Right atrium auricular region (tissue), 2 donors: ENCODE data around the gene SV2A. TPM values are rescaled to one million over a fixed set of nuclear protein-coding genes. Genes with fewer than 3 reads are reported as not detected.

Source experiments
- DNase-seq: peaks from one replicate; pipeline ENCODE4 v3.0.0-alpha.2; 2019; ENCODE audit warnings: low spot score
- H3K27ac ChIP-seq, 2 donors: fragments of 200-600 bp; sonication (generic); 1 replicate in 1 of 2; 2 replicates in 1 of 2; pipeline ENCODE4 v1.5.1; 2016 to 2019
- H3K27me3 ChIP-seq, 2 donors: fragments of 200-600 bp; sonication (generic); one replicate each; pipeline versions ENCODE4 v1.5.1 to v1.6.0; 2017 to 2019
- H3K36me3 ChIP-seq: fragments of 200-600 bp; sonication (generic); one replicate; pipeline ENCODE4 v1.5.1; 2016
- H3K4me1 ChIP-seq, 2 donors: fragments of 200-600 bp; sonication (generic); one replicate each; pipeline versions ENCODE4 v1.5.1 to v1.6.0; 2017 to 2019
- H3K4me3 ChIP-seq, 2 donors: fragments of 200-600 bp; sonication (generic); 1 replicate in 1 of 2; 2 replicates in 1 of 2; pipeline ENCODE4 v1.5.1; 2017 to 2019; ENCODE audit warnings: mild to moderate bottlenecking in 1 of 2, moderate library complexity in 1 of 2
- H3K9me3 ChIP-seq, 2 donors: fragments of 200-600 bp; sonication (generic); one replicate each; pipeline ENCODE4 v1.5.1; 2019
- total RNA-seq, 2 donors: library from RNA; depleted of rRNA; stranded (reverse); fragments of >200 nt; gene quantifications; one replicate each; pipeline ENCODE4 v1.1.0, GENCODE V29; 2016
- TF ChIP-seq, protein P1 (sequence below), 2 donors: fragments of 200-600 bp; sonication (generic); IDR thresholded peaks; one replicate each; pipeline ENCODE4 v1.5.1; 2019; ENCODE audit warnings: antibody characterized with exemption in 2 of 2

The SV2A gene
- total RNA-seq, 2 donors from 2014 or later: 1.0 to 6.3 TPM

- Histone ChIP-seq H3K27me3 (no peaks in the 10 kb centered on the region), H3K36me3 (no peaks in the 10 kb centered on the region), H3K4me1 (peaks cover 0 to 36% of the 10 kb centered on the region in 2 donors), H3K9me3 (no peaks in the 10 kb centered on the region), H3K4me3 (no peak overlapping the region), H3K27ac (no peak overlapping the region)
- DNase-seq: peak; percentile 13
- TF ChIP-seq, protein P1, sequence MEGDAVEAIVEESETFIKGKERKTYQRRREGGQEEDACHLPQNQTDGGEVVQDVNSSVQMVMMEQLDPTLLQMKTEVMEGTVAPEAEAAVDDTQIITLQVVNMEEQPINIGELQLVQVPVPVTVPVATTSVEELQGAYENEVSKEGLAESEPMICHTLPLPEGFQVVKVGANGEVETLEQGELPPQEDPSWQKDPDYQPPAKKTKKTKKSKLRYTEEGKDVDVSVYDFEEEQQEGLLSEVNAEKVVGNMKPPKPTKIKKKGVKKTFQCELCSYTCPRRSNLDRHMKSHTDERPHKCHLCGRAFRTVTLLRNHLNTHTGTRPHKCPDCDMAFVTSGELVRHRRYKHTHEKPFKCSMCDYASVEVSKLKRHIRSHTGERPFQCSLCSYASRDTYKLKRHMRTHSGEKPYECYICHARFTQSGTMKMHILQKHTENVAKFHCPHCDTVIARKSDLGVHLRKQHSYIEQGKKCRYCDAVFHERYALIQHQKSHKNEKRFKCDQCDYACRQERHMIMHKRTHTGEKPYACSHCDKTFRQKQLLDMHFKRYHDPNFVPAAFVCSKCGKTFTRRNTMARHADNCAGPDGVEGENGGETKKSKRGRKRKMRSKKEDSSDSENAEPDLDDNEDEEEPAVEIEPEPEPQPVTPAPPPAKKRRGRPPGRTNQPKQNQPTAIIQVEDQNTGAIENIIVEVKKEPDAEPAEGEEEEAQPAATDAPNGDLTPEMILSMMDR (IDR thresholded peaks at IDR 0.05): no peak
These were observed 15.6 kb upstream of the SV2A start for GRCh38 chr1:149933208-149933607.

DNA sequence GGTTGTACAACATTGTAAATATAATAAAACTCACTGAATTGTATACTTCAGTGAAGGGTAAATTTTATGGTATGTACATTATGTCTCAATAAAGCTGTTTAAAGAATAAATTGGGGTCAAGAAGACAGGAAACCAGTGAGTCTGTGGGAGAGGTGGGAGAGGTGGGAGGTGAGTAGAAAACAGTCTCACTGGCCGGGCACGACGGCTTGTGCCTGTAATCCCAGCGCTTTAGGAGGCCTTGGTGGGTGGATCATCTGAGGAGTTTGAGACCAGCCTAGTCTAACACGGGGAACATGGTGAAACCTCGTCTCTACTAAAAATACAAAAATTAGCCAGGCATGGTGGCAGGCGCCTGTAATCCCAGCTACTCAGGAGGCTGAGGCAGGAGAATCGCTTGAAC, 14.8 kb upstream of the SV2A start:
- TF ChIP-seq, protein P1 (IDR thresholded peaks at IDR 0.05): no peak
- peak; percentile 23 for DNase-seq

DNA sequence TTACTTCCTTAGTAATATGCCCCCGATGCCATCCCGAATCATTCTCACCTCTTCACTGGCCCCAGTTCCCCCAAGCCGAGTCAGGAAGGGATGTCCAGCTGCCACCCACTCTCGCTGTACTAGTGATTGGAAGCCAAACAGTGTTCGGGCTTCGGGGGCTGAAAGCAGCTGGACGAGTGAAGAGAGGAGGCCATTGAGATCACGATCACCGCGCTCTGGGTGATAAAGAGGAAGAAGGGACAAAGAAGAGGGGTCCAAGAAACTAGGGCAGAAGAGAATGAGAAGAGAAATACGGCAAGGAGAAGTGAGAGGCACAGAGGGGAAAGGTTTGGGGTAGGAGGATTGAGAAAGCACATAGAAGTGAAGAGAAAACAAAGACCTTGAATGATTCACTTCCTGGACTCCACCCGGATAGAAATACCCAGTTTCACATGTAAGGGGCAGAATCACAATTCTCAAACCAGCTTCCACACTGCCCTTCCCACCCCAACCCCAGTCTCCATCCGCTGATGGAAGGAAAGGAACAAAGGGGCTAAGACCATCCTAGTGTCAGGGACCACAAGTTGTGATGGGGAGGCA, 13.7 kb upstream of the SV2A start:
- TF ChIP-seq, protein P1 (IDR thresholded peaks at IDR 0.05): no peak
- Histone ChIP-seq H3K4me3 (no peak overlapping the region), H3K27me3 (no peaks in the 10 kb centered on the region), H3K27ac (no peak overlapping the region), H3K4me1 (peaks cover 0 to 29% of the 10 kb centered on the region in 2 donors), H3K9me3 (no peaks in the 10 kb centered on the region), H3K36me3 (peaks cover 4% of the 10 kb centered on the region)
- peak; percentile 26 for DNase-seq

More for the DNA sequence above, 14.8 kb upstream of the SV2A start:
- no peak overlapping the region for H3K4me3 ChIP-seq
- H3K27me3 ChIP-seq: no peaks in the 10 kb centered on the region
- peaks cover 0 to 31% of the 10 kb centered on the region in 2 donors for H3K4me1 ChIP-seq
- no peaks in the 10 kb centered on the region for H3K9me3 ChIP-seq
- H3K36me3 ChIP-seq: no peaks in the 10 kb centered on the region
- H3K27ac ChIP-seq: no peak overlapping the region

- TF ChIP-seq, protein P1 (IDR thresholded peaks at IDR 0.05): no peak
- Histone ChIP-seq H3K4me1 (peaks cover 0 to 25% of the 10 kb centered on the region in 2 donors), H3K27me3 (no peaks in the 10 kb centered on the region), H3K27ac (no peak overlapping the region), H3K4me3 (no peak overlapping the region), H3K9me3 (no peaks in the 10 kb centered on the region), H3K36me3 (peaks cover 19% of the 10 kb centered on the region)
- DNase-seq: no peak
These were observed 12.2 kb upstream of the SV2A start for GRCh38 chr1:149929856-149930255.

- peak overlapping the region; percentile 76 to 77 for H3K4me3 ChIP-seq
- TF ChIP-seq, protein P1 (IDR thresholded peaks at IDR 0.05): no peak
- no peaks in the 10 kb centered on the region for H3K27me3 ChIP-seq
- H3K36me3 ChIP-seq: peaks cover 34% of the 10 kb centered on the region
- DNase-seq: no peak
- no peaks in the 10 kb centered on the region for H3K9me3 ChIP-seq
- H3K27ac ChIP-seq: peak overlapping the region; percentile 96 to 98
- peaks cover 0 to 25% of the 10 kb centered on the region in 2 donors for H3K4me1 ChIP-seq
These were observed 10.7 kb upstream of the SV2A start for GRCh38 chr1:149928401-149928724.
